GM19467 (cell line): ENCODE data around the gene SOX30.

Source experiments
- ATAC-seq: cut with Tn5 transposase; IDR thresholded peaks from one replicate; pipeline ENCODE4 v1.9.1; 2021; ENCODE audit warnings: mild to moderate bottlenecking, moderate library complexity; ENCODE audit not compliant: unreplicated experiment

The SOX30 gene

DNA sequence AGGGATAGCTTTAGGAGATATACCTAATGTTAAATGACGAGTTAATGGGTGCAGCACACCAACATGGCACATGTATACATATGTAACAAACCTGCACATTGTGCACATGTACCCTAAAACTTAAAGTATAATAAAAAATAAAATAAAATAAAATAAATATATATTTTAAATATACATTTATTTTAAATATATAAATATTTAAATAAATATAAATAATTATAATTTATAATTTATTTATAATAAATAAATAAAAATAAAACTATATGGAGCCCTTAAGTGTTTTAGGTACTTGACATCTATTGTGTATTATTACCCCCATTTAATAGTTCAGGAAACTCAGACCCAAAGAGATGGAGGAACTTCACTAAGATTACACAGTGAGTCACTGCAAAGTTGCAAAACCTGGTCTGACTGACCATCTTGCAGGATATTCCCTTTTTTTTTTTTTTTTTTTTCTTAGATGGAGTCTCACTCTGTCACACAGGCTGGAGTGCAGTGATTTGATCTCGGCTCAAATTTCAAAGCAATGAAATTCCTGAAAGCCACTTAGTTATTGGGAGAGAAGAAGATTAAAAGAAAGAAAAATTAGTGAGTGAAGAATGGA is 13.3 kb upstream of the SOX30 start:
- no peak for ATAC-seq

DNA sequence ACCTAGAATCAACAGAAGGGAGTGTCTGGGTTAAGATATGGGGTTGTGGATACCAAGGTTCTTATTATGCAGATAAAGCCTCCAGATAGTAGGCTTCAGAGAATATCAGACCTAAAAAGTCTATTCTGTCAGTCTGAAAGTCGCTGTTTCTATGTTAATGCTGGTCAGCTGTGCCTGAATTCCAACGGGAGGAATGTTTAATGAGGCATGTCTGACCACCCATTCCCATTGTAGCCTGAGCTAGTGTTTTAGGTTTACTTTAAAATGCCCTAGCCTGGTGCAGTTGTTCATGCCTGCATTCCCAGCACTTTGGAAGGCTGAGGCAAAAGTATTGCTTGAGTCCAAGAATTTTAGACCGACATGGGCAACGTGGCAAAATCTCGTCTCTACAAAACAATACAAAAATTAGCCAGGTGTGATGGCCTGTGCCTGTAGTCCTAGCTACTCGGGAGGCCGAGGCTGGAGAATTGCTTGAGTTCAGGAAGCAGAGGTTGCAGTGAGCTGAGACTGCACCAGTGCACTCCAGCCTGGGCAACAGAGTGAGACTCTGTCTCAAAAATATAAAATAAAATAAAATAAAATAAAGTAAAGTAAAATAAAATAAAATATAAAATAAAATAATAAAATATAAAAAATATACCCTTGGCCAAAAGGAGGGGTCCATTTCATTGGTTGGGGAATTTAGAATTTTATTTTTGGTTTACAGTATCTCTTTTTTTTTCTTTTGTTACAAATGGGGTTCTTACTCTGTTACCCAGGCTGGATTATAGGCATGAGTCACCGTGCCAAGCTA is 7.8 kb upstream of the SOX30 start:
- ATAC-seq: no peak

DNA sequence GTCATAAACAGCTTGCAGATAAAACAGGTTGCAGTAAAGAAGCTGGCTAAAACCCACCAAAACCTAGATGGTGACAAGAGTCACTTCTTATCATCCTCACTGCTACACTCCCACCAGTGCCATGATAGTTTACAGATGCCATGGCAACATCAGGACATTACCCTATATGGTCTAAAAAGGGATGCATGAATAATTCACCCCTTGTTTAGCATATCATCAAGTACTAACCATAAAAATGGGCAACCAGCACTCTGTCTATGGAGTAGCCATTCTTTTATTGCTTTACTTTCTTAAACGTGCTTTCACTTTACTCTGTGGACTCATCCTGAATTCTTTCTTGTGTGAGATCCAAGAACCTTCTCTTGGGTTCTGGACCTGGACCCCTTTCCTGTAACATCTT is 6.7 kb upstream of the SOX30 start:
- ATAC-seq: no peak

DNA sequence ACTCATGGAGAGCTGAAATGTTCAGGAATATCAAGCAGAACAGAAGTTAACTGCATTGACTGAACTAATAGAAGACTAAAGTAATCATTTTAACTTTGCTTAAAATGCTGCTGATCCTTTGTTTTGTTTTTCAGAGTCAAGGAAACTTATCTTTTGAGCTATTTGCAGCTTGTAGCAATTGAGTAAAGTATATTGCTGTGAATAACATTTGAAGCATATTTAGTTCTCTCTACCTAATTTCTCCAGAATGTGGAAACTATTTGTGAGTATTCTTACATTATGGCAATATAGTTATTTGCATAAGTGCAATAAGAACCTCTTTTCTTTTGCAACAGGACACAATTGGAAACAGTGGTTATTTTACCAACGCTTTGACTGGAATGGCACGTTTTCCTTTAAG is 5.3 kb upstream of the SOX30 start:
- ATAC-seq: no peak

DNA sequence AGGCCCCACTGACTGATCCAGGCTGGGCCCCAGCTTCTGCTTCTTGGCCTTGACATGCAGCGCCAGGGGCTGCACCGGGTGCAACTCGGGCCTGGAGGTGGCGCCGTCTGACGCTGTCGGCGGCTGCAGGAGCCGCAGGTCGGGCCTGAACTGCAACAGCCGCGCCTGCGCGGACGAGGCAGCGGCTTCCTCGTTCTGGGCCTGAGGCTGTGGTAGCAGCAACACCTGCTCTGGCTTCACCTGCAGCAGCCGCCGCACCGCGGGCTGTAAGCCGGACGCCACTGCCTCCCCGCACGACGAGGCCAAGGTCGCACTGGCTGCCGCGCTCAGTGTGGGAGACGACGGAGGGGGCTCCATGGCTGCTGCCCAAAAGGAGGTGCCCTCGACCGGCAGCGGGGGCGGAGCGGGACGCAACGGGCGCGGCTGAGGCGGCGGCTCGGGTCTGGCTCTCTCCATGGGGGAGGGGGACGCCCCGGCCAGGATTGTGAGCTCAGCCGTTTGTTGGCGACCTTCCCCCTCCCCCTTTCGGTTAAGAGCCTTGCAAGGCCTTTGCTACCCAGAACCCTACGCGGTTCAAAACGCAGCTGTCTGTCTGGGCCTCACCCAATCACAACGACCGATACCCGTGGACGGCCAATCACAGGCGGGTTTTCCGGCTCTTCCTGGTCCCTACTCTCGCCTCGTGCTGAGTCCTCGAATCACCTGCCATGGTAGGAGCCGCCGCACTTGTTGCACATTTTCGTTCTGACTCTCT is 438 bp downstream of the SOX30 start:
- no peak for ATAC-seq

DNA sequence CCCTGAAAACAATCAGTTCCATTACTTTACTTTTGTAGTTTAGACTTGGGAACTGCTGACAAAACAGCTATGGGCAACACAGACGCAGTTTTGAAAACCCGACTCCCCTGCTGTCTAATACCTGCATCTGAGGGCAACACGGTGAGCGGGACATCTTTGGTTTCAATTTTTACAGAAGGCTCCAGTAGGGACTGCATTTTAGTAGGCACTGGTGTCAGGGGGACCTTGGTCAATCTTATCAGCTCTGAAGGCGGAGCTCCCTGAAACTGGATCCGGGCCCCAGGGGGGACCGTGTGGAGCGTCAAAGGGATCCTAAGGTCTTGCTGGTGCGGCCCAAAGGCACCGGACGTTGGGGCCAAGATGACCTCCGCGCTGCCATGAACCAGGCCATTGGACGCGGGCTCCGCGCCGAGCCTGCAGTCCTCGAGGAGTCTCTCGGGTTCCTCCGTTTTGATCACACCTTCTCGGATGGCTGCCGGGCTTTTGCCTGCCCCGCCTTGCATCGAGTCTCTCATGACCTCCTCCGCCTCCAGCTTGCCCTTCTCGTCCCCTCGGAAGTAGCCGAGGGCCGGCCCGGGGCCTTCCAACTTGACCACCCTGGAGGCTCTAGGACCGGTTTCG is 1.1 kb downstream of the SOX30 start:
- ATAC-seq: no peak

DNA sequence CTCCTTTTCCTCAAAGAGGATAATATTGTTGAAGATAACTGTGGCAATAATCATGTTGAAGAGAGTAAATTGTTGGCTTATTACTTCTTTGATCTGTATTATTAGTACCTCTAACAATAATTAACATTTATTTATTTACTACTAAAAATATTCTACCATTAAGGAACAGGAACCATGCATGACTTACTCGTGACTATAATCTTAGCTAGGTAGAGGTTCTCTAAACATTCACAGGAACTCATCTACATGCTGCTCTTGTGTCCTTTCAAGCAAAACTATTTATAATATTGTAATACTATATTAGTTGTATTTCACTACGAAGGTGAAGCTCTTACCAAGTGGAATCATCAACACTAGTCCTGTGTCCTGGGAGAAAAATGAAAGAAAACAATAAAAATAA is 3.1 kb downstream of the SOX30 start:
- ATAC-seq: no peak

DNA sequence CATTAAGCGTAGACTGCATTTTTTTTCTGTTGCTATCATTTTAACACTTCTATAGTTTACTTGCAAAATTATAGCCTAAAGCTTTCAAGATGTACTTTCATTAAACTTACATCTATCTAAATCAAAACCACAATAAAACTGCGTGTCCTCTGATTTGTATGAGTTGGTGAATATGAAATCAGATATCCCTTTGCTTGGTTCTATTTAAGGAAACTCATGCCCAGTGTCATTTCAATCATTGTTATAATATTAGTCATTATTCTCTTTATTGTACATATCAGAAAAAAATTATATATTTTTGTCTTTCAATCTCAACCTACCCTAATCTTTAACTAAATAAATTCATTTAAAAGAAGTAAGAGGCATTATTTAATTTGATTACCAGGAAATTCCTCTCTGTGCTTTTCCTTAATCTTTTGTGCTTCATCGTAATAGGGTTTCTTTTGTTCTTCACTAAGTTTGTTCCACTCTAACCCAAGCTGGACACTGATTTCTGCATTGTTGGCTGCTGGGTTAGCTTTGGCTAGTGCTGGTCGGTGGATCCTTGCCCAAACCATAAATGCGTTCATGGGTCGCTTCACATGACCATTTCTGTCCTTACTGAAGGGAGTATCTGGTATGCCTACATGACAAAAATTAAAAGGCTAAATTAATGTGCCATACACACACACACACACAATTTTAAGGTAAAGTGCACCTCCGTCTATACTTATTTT is 3.8 kb downstream of the SOX30 start:
- no peak for ATAC-seq

DNA sequence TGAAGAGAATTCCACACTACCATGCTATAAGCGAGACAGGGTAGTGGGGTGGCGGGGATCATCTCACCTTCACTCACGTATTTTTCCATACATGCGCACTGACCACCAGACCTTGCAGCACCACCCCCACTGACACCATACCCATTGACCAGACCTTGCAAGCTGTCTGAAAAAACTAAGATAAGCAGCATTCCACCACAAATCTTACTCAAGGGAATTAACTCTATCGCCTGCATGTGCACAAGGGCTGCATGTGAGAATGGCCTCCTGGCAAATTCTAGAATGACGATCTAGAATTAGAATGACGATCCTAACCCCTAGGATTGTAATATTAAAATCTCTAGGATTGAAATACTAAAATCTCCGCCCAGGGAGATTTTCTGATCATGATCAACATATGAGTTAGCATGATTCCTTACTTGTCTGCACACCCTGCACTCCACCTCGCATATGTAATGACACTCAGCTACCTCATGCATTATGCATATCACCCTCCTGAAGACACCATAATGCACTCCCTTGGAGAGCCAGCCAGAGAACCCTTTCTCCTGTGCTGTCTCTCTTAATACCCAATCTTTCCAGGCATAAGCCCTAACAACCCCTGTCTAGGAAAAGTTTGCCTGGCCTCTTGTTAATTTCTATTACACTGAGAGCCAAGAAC is 11.7 kb downstream of the SOX30 start:
- no peak for ATAC-seq

DNA sequence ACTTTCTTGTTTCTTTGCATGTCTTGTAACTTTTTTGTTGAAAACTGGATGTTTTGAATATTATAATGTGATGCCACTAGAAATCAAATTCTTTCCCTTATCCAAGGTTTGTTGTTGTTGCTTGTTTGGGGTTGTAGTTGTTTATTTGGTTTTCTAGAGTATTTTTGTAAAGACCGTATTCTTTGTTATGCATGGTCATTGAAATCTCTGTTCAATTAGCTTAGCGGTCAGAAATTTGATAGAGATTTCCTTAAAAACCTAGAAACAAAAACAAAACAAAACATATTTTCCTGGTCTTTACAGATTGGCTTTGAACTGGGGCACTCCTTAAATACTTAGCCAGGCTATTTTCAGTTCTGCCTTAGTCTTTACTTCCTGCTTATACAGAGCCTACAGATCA is 21.9 kb downstream of the SOX30 start:
- no peak for ATAC-seq

DNA sequence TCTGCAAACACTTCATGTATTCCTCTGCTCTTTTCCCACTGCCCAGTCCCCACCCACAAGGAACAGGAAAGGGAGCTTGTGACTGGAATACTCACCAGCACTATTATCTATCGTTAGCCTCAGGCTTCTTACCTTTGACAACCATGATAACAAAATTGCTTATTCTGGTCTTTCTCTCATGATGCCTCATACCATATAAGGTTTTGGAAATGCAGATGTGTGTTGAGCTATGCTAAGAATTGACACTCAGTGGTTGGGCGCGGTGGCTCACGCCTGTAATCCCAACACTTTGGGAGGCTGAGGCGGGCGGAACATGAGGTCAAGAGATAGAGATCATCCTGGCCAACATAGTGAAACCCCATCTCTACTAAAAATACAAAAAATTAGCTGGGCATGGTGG is 25.4 kb downstream of the SOX30 start:
- no peak for ATAC-seq

DNA sequence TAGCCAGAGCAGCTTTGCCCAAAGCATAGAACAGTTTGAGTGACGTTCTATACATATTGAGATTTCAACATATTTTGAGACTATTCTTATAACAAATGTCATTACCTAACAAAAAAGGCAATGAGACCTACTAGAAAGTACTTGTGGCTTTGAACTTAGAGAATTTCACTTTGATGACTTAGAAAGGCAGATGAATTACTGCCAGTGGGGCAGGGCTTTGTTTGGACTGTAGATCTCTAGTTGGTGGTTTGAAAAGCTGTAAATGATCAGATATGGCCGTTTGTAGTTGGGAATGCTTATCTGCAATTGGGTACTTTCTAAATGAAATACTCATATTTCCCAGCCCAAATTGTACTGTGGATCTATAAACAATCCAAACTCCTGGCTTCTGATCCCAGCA is 28.1 kb downstream of the SOX30 start:
- no peak for ATAC-seq

DNA sequence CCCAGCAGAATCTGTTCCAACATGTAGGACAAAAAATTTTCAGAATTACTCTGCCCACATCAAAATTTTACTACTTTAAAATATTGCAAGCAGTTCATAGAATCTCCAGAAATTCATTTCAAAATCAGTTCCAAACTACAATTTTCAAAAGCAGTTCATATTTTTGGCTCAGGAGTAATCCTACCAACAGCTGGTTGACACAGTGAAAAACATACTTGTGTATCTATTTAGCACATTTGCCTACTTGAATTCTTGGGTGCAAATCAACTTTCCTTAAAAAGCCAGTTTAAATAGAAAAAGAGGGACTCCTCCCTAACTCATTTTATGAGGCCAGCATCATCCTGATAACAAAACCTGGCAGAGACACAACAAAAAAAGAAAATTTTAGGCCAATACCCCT is 31.5 kb downstream of the SOX30 start:
- ATAC-seq: no peak

DNA sequence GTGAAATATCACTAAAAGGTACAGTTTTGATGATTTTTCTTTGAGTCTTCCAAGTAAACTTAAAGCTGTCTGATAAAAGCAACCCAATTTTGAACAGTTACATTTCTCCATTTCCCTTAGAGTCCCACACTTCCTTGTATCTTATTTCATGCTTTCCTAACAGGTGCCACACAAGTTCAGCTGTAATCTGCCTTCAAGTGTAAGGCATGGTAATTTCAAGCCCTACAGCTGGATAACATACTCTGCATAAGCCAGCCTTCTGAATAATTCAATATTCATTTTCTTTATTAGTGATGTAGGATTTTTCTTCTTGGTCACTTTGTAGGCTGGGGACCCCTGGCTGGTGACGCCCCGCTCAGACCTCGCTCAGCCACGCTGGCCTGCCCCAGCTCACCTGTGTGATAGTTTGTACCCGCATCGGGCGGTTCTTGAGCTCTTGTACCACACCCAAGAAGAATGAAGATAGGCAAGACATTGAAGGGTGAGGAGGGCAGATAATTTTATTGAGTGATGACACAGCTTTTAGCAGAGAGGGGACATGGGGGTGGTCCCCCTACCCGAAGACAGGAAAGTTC is 34.0 kb downstream of the SOX30 start:
- ATAC-seq: no peak

DNA sequence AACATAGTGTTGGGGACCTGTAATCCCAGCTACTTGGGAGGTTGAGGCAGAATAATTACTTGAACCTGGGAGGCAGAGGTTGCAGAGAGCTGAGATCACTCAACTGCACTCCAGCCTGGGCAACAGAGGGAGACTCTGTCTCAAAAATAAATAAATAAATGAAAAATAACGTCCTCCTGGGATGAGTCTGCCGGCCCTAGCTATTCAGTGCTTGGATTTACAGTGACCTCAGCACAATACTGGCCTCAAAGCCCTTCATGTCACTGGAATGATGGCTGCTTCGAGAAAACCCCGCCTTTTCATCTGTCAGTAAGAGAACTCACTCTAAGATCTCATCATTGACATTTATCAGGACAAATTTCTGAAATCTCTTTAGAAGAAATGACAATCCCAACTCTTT is 35.5 kb downstream of the SOX30 start:
- no peak for ATAC-seq

DNA sequence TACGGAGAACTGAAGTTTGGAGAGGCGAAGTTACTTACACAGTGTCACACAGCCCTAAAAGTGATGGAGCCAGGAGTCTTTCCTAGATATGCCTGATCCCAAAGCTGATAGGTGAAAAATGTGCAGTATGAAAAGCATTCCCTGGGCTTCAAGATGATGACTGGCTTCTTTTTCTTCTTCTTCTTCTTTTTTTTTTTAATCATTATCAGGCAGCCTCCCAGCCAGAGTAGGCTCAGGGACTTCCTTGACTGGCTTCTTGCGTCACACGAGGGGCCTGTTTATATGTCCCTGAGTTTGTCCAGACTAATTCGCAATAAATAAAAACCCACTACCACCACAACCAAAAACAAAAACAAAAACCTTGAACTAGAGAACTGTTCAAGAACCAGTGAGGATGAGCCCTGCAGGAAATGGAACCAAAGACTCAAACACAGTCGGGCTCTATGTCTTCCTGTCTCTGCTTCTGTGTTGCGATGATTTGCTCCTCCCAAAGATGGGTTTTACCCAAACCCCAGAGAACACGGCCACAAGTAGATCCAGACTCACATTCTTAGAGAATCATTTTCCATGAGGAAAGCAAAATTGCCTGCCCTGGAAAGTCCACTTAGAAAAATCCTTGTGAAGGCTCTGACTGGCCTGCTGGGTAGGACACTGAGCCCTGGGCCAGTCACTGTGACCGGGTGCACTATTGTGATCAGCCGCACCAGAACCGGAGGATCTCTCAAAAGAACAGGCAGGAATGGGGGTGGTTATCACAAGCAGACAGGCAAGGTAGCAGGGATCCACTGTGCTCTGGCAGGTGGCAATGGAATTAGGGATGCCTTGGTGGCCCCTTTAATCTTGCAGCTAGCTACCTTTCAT is 38.6 kb downstream of the SOX30 start:
- no peak for ATAC-seq

DNA sequence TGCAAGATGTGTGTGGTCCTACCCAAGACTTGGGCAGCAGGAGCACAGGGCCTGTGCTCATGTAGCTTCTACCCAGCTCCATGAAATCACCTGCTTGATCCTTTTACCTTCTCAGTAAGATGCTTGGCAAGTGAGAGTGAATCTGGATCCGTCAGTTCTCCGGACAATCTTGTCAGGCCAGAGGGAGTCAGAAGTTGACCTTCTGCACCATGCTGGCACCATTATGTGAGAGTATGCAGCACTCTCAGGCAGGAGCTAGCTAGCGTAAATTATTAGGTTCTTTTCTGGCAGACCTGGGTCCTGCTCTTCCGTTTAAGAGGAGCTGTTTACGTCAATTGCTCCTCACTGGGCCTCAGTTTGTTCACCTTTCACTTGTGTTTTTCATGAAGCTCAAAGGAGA is 39.7 kb downstream of the SOX30 start:
- ATAC-seq: no peak

DNA sequence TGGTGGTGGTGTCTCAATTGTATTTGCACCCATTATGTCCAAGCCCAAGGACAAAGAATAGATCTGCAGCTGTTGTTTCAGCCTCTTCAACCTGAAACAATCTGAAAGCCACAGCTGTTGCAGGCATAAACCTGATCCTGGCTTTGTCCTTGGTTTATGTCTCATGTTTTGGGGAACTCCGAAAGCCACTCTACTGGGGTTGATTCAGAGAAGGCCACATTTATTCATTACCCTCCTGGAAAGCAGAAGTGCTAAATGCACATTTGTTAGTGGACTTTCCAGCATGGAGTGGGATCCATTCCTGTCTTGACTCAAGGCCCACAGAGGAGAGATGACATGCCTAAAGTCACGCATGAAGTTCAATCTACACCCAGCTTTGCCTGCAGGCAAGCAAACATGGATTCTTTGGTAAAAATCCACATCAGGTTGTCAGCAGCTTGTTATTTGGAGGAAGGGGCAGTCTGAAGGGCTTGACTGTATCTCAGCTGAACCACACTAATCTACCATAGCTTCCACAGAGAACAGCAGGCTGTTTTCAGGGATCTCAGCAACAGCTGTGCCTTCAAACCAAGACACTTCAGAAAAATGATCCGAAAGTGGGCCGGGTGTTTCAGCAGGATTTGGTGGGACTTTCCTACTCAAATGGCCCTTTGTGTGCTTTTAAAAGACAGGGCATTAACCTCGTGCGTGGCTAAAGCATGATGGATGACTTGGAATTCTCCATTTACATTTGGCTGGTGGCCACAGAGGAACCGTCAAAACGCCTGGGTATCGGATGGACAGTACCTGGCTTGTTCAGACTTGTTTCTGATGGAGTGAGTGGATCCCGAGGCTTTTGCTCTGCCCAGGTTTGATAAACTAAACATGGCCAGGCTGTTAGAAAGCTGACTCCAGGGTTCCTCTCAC is 40.4 kb downstream of the SOX30 start:
- ATAC-seq: no peak
